GM18507 (cell line): ENCODE measurements around the gene POLH.
"Not testable (repeated sequence)": the region's sequence is repeated elsewhere in the genome, so short reads cannot be mapped to it uniquely, and the experiment has no call there.

Experiments used
- DNase-seq: peaks from one replicate; pipeline ENCODE4 v3.0.0; 2011; ENCODE audit warnings: low read depth; ENCODE audit not compliant: insufficient read length; ENCODE audit errors: extremely low spot score
- FAIRE-seq: peaks from 2 replicates; lab custom pipeline; 2011; peaks lifted over from hg19 to GRCh38; lab: Jason Lieb, UNC

Gene POLH

GRCh38 chr6:43575772-43576551 is at the start of gene POLH, which contains the start of gene XPO5:
Gene POLH, plus strand, starts transcription at chr6:43576185. Its CDS starts 6,135 bp downstream, at chr6:43582320.
Gene XPO5, minus strand, starts transcription at chr6:43576038. Its CDS starts 174 bp downstream, at chr6:43575864.
- DNase-seq = peak; percentile 98
- peak; percentile 87 for FAIRE-seq

DNA sequence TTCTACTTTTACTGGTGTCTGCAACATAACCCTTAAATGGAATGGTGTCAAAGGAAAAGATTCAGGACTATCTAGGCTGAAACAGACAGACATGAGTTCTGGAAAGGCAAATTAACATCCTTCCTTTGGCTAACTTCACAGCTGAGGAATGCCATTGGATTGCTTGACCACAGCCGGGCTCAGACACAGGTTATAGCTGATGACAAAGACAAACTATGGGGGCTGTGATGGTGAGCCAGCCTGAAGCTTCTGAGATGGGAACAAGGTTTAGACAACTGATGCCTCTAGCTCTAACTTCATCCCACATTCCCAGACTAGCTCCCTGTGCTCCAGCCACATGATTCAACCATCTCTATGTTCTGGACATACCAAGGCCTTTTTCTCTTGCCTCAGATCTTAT is 43.8 kb upstream of the POLH start:
- FAIRE-seq (no peak), DNase-seq (no peak)

DNA sequence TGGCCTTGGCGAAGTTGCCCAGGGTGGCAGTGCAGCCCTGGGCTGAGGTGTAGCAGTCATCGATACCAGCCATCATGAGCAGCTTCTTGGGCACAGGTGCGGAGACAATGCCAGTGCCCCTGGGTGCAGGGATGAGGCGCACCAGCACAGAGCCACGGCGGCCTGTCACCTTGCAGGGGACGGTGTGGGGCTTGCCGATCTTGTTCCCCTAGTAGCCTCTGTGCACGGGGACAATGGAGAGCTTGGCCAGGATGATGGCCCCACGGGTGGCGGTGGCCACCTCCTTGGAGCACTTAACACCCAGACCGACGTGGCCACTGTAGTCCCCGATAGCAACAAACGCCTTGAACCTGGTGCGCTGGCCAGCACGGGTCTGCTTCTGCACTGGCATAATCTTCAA is 37.0 kb upstream of the POLH start:
- not testable (repeated sequence) for DNase-seq, FAIRE-seq

- not testable (repeated sequence) for FAIRE-seq, DNase-seq
Measured at GRCh38 chr6:43539409-43539808, 36.6 kb upstream of the POLH start.

- DNase-seq = no peak
- FAIRE-seq = no peak
Measured at GRCh38 chr6:43540507-43540906, 35.5 kb upstream of the POLH start.

DNA sequence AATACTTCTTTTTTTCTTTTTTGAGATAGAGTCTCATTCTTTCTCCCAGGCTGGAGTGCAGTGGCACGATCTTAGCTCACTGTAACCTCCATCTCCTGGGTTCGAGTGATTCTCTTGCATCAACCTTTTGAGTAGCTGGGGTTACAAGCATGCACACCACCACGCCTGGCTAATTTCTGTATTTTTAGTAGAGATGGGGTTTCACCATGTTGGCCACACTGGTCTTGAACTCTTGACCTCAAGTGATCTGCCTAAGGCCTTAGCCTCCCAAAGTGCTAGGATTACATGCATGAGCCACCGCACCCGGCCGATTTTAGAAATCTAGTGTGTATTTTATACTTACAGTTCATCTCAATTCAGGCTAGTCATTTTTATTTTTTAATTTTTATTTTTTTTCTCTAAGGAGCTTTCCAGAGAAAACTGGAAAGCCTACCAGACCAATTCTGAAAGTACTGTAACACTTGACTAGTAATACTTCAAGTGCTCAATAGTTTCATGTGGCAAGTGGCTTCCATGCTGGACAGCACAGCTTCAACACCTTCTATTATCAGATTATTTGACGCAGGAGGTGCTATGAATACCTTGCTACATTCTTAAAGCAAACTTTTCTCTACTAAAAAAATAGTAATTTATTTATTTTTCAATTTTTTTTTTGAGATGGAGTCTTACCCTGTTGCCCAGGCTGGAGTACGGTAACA is 34.1 kb upstream of the POLH start:
- DNase-seq (peak; percentile 32), FAIRE-seq (peak; percentile 81)

GRCh38 chr6:43544461-43544860 is 31.5 kb upstream of the POLH start:
- no peak for DNase-seq
- FAIRE-seq = no peak

- no peak for DNase-seq
- peak; percentile 60 for FAIRE-seq
Measured at GRCh38 chr6:43547222-43547621, 28.8 kb upstream of the POLH start.

- FAIRE-seq, DNase-seq: not testable (repeated sequence)
Measured at GRCh38 chr6:43557620-43558019, 18.4 kb upstream of the POLH start.

- no peak for FAIRE-seq
- no peak for DNase-seq
Measured at GRCh38 chr6:43559328-43559727, 16.7 kb upstream of the POLH start.

DNA sequence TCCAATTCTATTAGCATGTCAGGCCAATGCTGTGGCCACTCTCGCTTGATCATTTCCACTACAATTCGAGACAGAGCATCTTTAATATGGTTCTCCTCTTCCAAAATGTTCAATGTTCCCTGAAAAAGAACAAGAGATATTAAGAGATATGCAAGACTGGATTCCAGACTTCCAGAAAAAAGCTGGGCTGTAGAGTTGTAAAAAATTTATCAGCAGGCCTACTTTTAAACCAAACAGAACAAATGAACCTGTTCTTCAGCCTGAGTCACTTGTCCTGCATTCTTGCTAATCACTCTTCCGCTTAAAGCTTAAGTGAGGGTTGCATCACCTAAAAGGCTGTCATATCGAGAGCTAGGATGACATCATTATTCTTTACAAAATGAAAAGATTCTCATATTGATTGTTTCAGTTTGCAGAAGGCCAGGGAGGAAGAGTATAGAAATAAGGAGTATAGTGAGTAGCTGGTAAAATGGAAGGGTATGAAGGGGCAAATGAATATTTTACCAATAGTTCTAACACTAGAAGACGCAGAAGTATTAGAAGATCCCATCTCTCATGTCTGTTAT is 5.0 kb upstream of the POLH start:
- DNase-seq = no peak
- no peak for FAIRE-seq

GRCh38 chr6:43572015-43572414 is 4.0 kb upstream of the POLH start:
- FAIRE-seq (no peak), DNase-seq (no peak)

- DNase-seq (no peak), FAIRE-seq (no peak)
Measured at GRCh38 chr6:43575105-43575771, 747 bp upstream of the POLH start.

GRCh38 chr6:43578748-43579147 is 2.8 kb downstream of the POLH start:
- no peak for DNase-seq
- no peak for FAIRE-seq

DNA sequence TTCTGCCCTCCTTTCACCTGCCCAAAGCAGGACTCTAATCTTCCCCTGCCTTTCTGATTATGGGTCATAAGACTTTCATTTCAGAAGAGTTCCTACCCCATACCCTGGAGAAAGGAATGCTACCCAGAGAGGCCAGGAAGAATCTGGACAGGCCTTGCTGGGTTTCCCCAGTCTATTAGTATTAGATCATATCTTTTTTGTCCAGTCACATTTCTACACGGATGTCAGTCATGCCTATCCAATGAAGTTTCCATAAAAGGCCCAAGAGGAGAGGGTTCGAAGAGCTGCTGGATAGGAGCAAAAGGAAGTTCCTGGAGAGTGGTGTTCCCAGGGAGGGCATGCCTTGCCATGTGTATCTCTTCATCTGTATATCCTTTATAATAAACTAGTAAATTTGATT is 3.2 kb downstream of the POLH start:
- DNase-seq (no peak), FAIRE-seq (no peak)

- no peak for FAIRE-seq
- no peak for DNase-seq
Measured at GRCh38 chr6:43582911-43583310, 6.9 kb downstream of the POLH start.

GRCh38 chr6:43584892-43585570 is 9.0 kb downstream of the POLH start:
- no peak for DNase-seq
- no peak for FAIRE-seq

DNA sequence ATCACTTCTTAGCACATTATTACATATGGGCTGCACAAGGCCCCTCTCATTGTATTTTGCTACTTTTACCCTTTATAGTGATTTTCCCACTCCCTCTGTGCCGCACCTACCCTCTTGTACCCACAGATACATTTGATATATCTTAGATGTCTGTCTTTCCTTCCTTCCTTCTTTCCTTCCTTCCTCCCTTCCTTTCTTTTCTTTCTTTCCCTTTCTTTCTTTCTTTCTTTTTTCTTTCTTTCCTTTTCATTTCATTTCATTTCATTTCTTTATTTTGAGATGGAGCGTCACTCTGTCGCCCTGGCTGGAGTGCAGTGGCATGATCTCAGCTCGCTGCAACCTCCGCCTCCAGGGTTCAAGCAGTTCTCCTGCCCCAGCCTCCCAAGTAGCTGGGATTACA is 12.2 kb downstream of the POLH start:
- FAIRE-seq (no peak), DNase-seq (no peak)

DNA sequence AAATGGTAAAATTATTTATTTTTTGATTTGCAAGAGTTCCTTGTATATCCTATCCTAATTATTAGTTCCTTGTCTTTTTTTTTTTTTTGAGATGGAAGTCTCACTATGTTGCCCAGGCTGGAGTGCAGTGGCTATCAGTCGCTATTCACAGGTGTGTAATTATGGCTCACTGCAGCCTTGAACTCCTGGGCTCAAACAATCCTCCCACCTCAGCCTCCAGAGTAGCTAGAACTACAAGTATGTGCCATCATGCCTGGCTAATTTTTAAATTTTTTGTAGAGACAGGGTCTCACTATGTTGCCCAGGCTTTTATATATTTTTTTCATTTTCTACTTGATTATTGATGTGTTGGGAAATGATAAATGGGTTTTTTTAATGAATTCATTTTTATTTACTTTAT is 13.6 kb downstream of the POLH start:
- not testable (repeated sequence) for FAIRE-seq, DNase-seq
